Pancreas (tissue), 10 donors: Measurements from ENCODE around the gene CPNE2. TPM values are rescaled to one million over a fixed set of nuclear protein-coding genes. Genes with fewer than 3 reads are reported as not detected.
"Not testable (repeated sequence)": the region's sequence is repeated elsewhere in the genome, so short reads cannot be mapped to it uniquely, and the experiment has no call there.

Experiments
- ATAC-seq, 4 donors: fragments of 200-7000 bp; cut with Tn5 transposase; one replicate each; pipeline versions ENCODE4 v1.8.0 to v1.9.1; 2020; ENCODE audit warnings: mild to moderate bottlenecking in 4 of 4, moderate library complexity in 4 of 4
- DNase-seq, 6 donors: peaks; one replicate each; pipeline ENCODE4 v3.0.0-alpha.2; 2020
- FAIRE-seq: peaks from 2 replicates; lab custom pipeline; 2012; peaks lifted over from hg19 to GRCh38; lab: Jason Lieb, UNC
- H3K27ac ChIP-seq, 4 donors: fragments of 200-600 bp; sonication (generic); 1 replicate in 3 of 4; 2 replicates in 1 of 4; pipeline versions ENCODE4 v1.5.0 to v1.8.0; 2020
- H3K27me3 ChIP-seq, 4 donors: fragments of 200-600 bp; one replicate each; pipeline ENCODE4 v1.8.0; 2021
- H3K36me3 ChIP-seq, 3 donors: fragments of 200-600 bp; sonication (generic) in 1 of 3; one replicate each; pipeline versions ENCODE4 v1.5.0 to v1.8.0; 2020 to 2021
- H3K4me1 ChIP-seq, 3 donors: fragments of 200-600 bp; one replicate each; pipeline ENCODE4 v1.8.0; 2021
- H3K4me3 ChIP-seq, 4 donors: fragments of 200-600 bp; sonication (generic) in 2 of 4; one replicate each; pipeline versions ENCODE4 v1.5.0 to v1.8.0; 2020 to 2021
- H3K9me3 ChIP-seq, 4 donors: fragments of 200-600 bp; one replicate each; pipeline ENCODE4 v1.8.0; 2021
- CTCF ChIP-seq, 4 donors: fragments of 200-600 bp; sonication (generic) in 3 of 4; IDR thresholded peaks; one replicate each; pipeline versions ENCODE4 v1.5.0 to v1.8.0; 2021; ENCODE audit warnings: antibody characterized with exemption in 4 of 4
- WGBS, 2 donors: extraction: QIAGEN DNeasy Blood & Tissue Kit; methylation state at CpG; one replicate each; pipeline ENCODE4 v1.1.7; 2013; 5-methylcytosine and 5-hydroxymethylcytosine counted together
- intact Hi-C, 3 donors: fragments of 100-400 bp; cut with DNase I; formaldehyde crosslinking; loops; one replicate each; pipeline versions ENCODE4 v1.11.1 to v1.14.2; 2022
- polyA plus RNA-seq, 2 donors: library from polyadenylated mRNA; stranded (reverse); fragments of 200-250 nt; gene quantifications; one replicate each; pipeline ENCODE4 v1.2.3, GENCODE V29; 2013
- total RNA-seq, 6 donors: library from RNA; stranded (reverse); fragmentation: NEBNext Ultra II Directional in 4 of 6; extraction: Animal tissue kit (Norgen Biotek cat#: 25700) in 4 of 6; gene quantifications; one replicate each; pipeline versions ENCODE4 v1.2.1 to v1.2.4, GENCODE V29; 2021 to 2023
- donor health status: healthy with polysubstance abuse.
- donor health status: DM: no; HTN: no; CAD: no; lungs with moderate emphysema.
- donor health status: DM: no; HTN: no; CAD: no.
- donor health status: control.
- donor health status: control.
- donor health status: Bipolar disorder and iron deficiency.
- donor health status: DM: yes; HTN: yes; CAD: no.
- donor health status: DM: no; HTN: no; CAD: no.
- donor health status: DM: no; HTN: no; CAD: no.
- donor health status: DM: yes; HTN: yes; CAD: no.

Gene CPNE2
- total and polyA plus RNA-seq, 8 donors, result 3.2 to 17.1 (median 5.6) TPM

GRCh38 chr16:57094911-57095310 is 2.5 kb downstream of the CPNE2 start:
- DNase-seq (no peak), ATAC-seq (no peak), FAIRE-seq (no peak)
- Histone ChIP-seq H3K4me3 (no peak overlapping the region), H3K27ac (no peak overlapping the region), H3K36me3 (no peaks in the 10 kb centered on the region), H3K4me1 (peaks cover 0 to 8% (median 0%) of the 10 kb centered on the region in 3 donors), H3K9me3 (no peaks in the 10 kb centered on the region), H3K27me3 (no peaks in the 10 kb centered on the region)
- intact Hi-C loops, result loop anchor here in 1 of 3 donors (10.0 kb wide), 1 partner anchor 330 kb away; no protein-coding TSS in a partner anchor
- WGBS, 2 donors, result 77 to 93% methylated on average over 5 of the region's 5 CpGs
- TF ChIP-seq CTCF (IDR thresholded peaks at IDR 0.05), result no peak

DNA sequence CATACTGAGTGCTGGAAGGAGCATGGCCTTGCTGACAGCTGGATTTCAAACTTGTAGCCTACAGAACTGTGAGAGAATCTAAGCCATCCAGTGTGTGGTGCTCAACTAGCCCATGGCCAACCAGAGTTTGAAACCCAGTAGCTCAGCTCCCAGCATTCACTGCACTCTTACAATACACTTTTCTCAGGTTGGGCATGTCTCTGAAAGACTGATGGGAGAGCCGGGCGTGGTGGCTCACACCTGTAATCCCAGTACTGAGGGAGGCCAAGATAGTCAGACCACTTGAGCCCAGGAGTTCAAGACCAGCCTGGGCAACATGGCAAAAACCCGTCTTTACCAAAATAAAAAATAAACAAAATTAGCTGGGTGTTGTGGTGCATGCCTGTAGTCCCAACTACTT is 3.8 kb downstream of the CPNE2 start:
- 92 to 93% methylated on average over 3 of the region's 3 CpGs for WGBS, 2 donors
- Histone ChIP-seq H3K9me3 (no peaks in the 10 kb centered on the region), H3K27ac (no peak overlapping the region), H3K27me3 (no peaks in the 10 kb centered on the region), H3K36me3 (no peaks in the 10 kb centered on the region), H3K4me1 (peaks cover 0 to 8% (median 0%) of the 10 kb centered on the region in 3 donors), H3K4me3 (no peak overlapping the region)
- ATAC-seq (no peak), DNase-seq (no peak), FAIRE-seq (no peak)
- intact Hi-C loops, result loop anchor here in 1 of 3 donors (10.0 kb wide), 1 partner anchor 329 kb away; no protein-coding TSS in a partner anchor
- TF ChIP-seq CTCF (IDR thresholded peaks at IDR 0.05), result no peak

- ATAC-seq, result no peak
- 94 to 100% methylated on average over 2 of the region's 2 CpGs for WGBS, 2 donors
- intact Hi-C loops, result loop anchor here in 1 of 3 donors (10.0 kb wide), 1 partner anchor 328 kb away; no protein-coding TSS in a partner anchor
- no peak for DNase-seq
- Histone ChIP-seq H3K27ac (no peak overlapping the region), H3K36me3 (no peaks in the 10 kb centered on the region), H3K4me1 (peaks cover 0 to 5% (median 0%) of the 10 kb centered on the region in 3 donors), H3K27me3 (no peaks in the 10 kb centered on the region), H3K4me3 (no peak overlapping the region), H3K9me3 (no peaks in the 10 kb centered on the region)
- TF ChIP-seq CTCF (IDR thresholded peaks at IDR 0.05), result no peak
- no peak for FAIRE-seq
These were observed 4.4 kb downstream of the CPNE2 start for GRCh38 chr16:57096793-57097192.

- no peak for FAIRE-seq
- intact Hi-C loops, result loop anchor here in 1 of 3 donors (10.0 kb wide), 1 partner anchor 326 kb away; no protein-coding TSS in a partner anchor
- no peak for DNase-seq
- no peak for ATAC-seq
- Histone ChIP-seq H3K9me3 (no peaks in the 10 kb centered on the region), H3K27ac (no peak overlapping the region), H3K4me1 (peaks cover 0 to 3% (median 0%) of the 10 kb centered on the region in 3 donors), H3K4me3 (no peak overlapping the region), H3K36me3 (no peaks in the 10 kb centered on the region), H3K27me3 (no peaks in the 10 kb centered on the region)
- no peak for TF ChIP-seq CTCF (IDR thresholded peaks at IDR 0.05)
- 71 to 73% methylated on average over 14 of the region's 14 CpGs for WGBS, 2 donors
These were observed 5.9 kb downstream of the CPNE2 start for GRCh38 chr16:57098188-57098841.

DNA sequence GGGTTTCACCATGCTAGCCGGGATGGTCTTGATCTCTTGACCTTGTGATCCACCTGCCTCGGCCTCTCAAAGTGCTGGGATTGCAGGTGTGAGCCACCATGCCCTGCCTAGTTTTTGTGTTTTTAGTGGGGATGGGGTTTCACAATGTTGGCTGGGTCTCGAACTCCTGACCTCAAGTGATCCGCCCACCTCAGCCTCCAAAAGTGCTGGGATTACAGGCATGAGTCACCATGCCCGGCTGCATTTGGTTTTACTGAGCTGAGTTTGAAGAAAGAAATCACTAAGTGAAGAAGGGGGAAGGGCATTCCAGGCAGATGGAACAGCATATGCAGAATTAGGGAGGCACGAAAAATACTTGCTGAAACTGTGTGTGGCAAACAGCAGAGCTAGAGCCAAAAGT is 7.6 kb downstream of the CPNE2 start:
- not testable (repeated sequence) for H3K9me3 ChIP-seq, H3K27ac ChIP-seq, H3K4me1 ChIP-seq, H3K36me3 ChIP-seq, FAIRE-seq, DNase-seq, ATAC-seq, H3K27me3 ChIP-seq, H3K4me3 ChIP-seq
- intact Hi-C loops, result loop anchor here in 1 of 3 donors (10.0 kb wide), 1 partner anchor 325 kb away; no protein-coding TSS in a partner anchor
- 81 to 87% methylated on average over 6 of the region's 6 CpGs for WGBS, 2 donors
